IMR-90 (cell line): ENCODE results near the gene C5orf15. TPM values are rescaled to one million over a fixed set of nuclear protein-coding genes. Genes with fewer than 3 reads are reported as not detected.

Source experiments
- ATAC-seq: fragments of 200-7000 bp; cut with Tn5 transposase; 2 replicates; pipeline ENCODE4 v1.9.1; 2020; ENCODE audit warnings: low read depth, mild to moderate bottlenecking, moderate library complexity
- BruUV-seq: library from RNA; stranded (reverse); fragments of 400-500 nt; replicated peaks from 2 replicates; lab custom pipeline; 2021; lab: Mats Ljungman, UMichigan
- CTCF ChIA-PET: fragments of 300-600 bp; formaldehyde crosslinking; extraction: SDS; loops from one replicate; lab custom pipeline; 2021; ENCODE audit warnings: antibody characterized with exemption; lab: Yijun Ruan, JAX
- POLR2A ChIA-PET: fragments of 300-600 bp; sonication (Branson Sonifier 250); formaldehyde crosslinking; loops from one replicate; lab custom pipeline; 2022; ENCODE audit warnings: antibody characterized with exemption; ENCODE audit not compliant: unreplicated experiment; lab: Charles Lee
- DNase-seq: peaks from one replicate; pipeline ENCODE4 v3.0.0; 2013
- H2AFZ ChIP-seq: replicated peaks from 2 replicates; pipeline ENCODE3; 2013; ENCODE audit warnings: low read length, mild to moderate bottlenecking; ENCODE audit not compliant: poor library complexity
- H2AK5ac ChIP-seq: 2 replicates; pipeline ENCODE4 v1.6.1; 2013; ENCODE audit warnings: low read depth, low read length, inconsistent platforms
- H2AK9ac ChIP-seq: replicated peaks from 2 replicates; pipeline ENCODE3; 2013; ENCODE audit warnings: mild to moderate bottlenecking, low read depth, low read length, moderate library complexity; ENCODE audit not compliant: poor library complexity
- H2BK120ac ChIP-seq: 2 replicates; pipeline ENCODE4 v1.6.1; 2013; ENCODE audit warnings: low read depth, low read length, inconsistent platforms
- H2BK15ac ChIP-seq: 3 replicates; pipeline ENCODE4 v1.6.1; 2013; ENCODE audit warnings: low read depth, low read length, inconsistent platforms
- H2BK20ac ChIP-seq: 2 replicates; pipeline ENCODE4 v1.6.1; 2013; ENCODE audit warnings: low read depth, mild to moderate bottlenecking, inconsistent platforms, low read length, moderate library complexity
- H2BK5ac ChIP-seq: 2 replicates; pipeline ENCODE4 v1.6.1; 2013; ENCODE audit warnings: mild to moderate bottlenecking, low read depth, low read length, inconsistent platforms; ENCODE audit not compliant: poor library complexity, severe bottlenecking
- H3K14ac ChIP-seq: replicated peaks from 2 replicates; pipeline ENCODE4 v1.6.1; 2013; ENCODE audit warnings: low read depth, low read length, inconsistent platforms
- H3K18ac ChIP-seq: 2 replicates; pipeline ENCODE4 v1.6.1; 2013; ENCODE audit warnings: low read depth, low read length, control low read depth
- H3K23ac ChIP-seq: 2 replicates; pipeline ENCODE4 v1.6.1; 2013; ENCODE audit warnings: low read depth, low read length, inconsistent platforms
- H3K27ac ChIP-seq: 2 replicates; pipeline ENCODE4 v1.5.1; 2013; ENCODE audit warnings: mild to moderate bottlenecking, control low read depth, low read length; ENCODE audit not compliant: insufficient read depth
- H3K27me3 ChIP-seq: 2 replicates; pipeline ENCODE4 v1.6.1; 2013; ENCODE audit warnings: low read length; ENCODE audit not compliant: control insufficient read depth, insufficient read depth
- H3K36me3 ChIP-seq: 2 replicates; pipeline ENCODE4 v1.6.1; 2013; ENCODE audit warnings: low read length, mixed read lengths; ENCODE audit not compliant: control insufficient read depth, insufficient read depth
- H3K4ac ChIP-seq: 2 replicates; pipeline ENCODE4 v1.6.1; 2013; ENCODE audit warnings: low read depth, low read length, inconsistent platforms
- H3K4me1 ChIP-seq: 2 replicates; pipeline ENCODE4 v1.6.1; 2013; ENCODE audit warnings: low read length, mixed read lengths; ENCODE audit not compliant: control insufficient read depth, insufficient read depth
- H3K4me2 ChIP-seq: 2 replicates; pipeline ENCODE4 v1.6.1; 2013; ENCODE audit warnings: low read depth, mild to moderate bottlenecking, control low read depth, low read length, moderate library complexity
- H3K4me3 ChIP-seq: 2 replicates; pipeline ENCODE4 v1.5.1; 2013; ENCODE audit warnings: low read depth, mild to moderate bottlenecking, control low read depth, low read length, moderate library complexity; ENCODE audit not compliant: insufficient read depth
- H3K56ac ChIP-seq: 2 replicates; pipeline ENCODE4 v1.6.1; 2013; ENCODE audit warnings: low read length, inconsistent platforms; ENCODE audit not compliant: insufficient read depth; ENCODE audit errors: extremely low read depth
- H3K79me1 ChIP-seq, 2 experiments: 2 replicates each; pipeline ENCODE4 v1.6.1; 2013; ENCODE audit warnings: low read length in 2 of 2, inconsistent platforms in 1 of 2, low read depth in 1 of 2
- H3K9ac ChIP-seq: 2 replicates; pipeline ENCODE4 v1.6.1; 2013; ENCODE audit warnings: low read depth, low read length, control low read depth
- H3K9me1 ChIP-seq: 2 replicates; pipeline ENCODE4 v1.6.1; 2013; ENCODE audit warnings: low read length, inconsistent platforms; ENCODE audit not compliant: insufficient read depth
- H3K9me3 ChIP-seq: 2 replicates; pipeline ENCODE4 v1.6.1; 2013; ENCODE audit warnings: low read length; ENCODE audit not compliant: control insufficient read depth, insufficient read depth
- H4K20me1 ChIP-seq: 2 replicates; pipeline ENCODE4 v1.6.1; 2013; ENCODE audit warnings: low read length, inconsistent platforms; ENCODE audit not compliant: insufficient read depth
- H4K5ac ChIP-seq: 2 replicates; pipeline ENCODE4 v1.6.1; 2013; ENCODE audit warnings: mild to moderate bottlenecking, low read depth, low read length, control low read depth
- H4K8ac ChIP-seq, 2 experiments: 2 replicates each; pipeline ENCODE4 v1.6.1; 2013; ENCODE audit warnings: low read depth in 2 of 2, low read length in 2 of 2, control low read depth in 1 of 2, inconsistent platforms in 1 of 2
- H4K91ac ChIP-seq: 2 replicates; pipeline ENCODE4 v1.6.1; 2013; ENCODE audit warnings: low read depth, low read length, inconsistent platforms; ENCODE audit not compliant: insufficient read depth
- BHLHE40 ChIP-seq: fragments of 150-350 bp; IDR thresholded peaks from 2 replicates; pipeline ENCODE4 v1.6.1; 2016; ENCODE audit warnings: mild to moderate bottlenecking, low read depth, low read length
- CEBPB ChIP-seq: IDR thresholded peaks from 2 replicates; pipeline ENCODE4 v1.6.1; 2012; ENCODE audit warnings: low read depth, low read length, improper control_type of control experiment
- CHD1 ChIP-seq: IDR thresholded peaks from 2 replicates; pipeline ENCODE4 v1.6.1; 2012; ENCODE audit warnings: low read depth, low read length, improper control_type of control experiment
- FOS ChIP-seq: fragments of 150-350 bp; IDR thresholded peaks from 2 replicates; pipeline ENCODE4 v1.6.1; 2016; ENCODE audit warnings: low read depth, low read length
- MAFK ChIP-seq: IDR thresholded peaks from 2 replicates; pipeline ENCODE4 v1.6.1; 2012; ENCODE audit warnings: low read depth, low read length, improper control_type of control experiment
- MXI1 ChIP-seq: IDR thresholded peaks from 2 replicates; pipeline ENCODE4 v1.6.1; 2012; ENCODE audit warnings: low read depth, mild to moderate bottlenecking, low read length, moderate library complexity, borderline replicate concordance
- POLR2A ChIP-seq: IDR thresholded peaks from 2 replicates; pipeline ENCODE4 v1.6.1; 2012; ENCODE audit warnings: mild to moderate bottlenecking, low read depth, low read length
- RAD21 ChIP-seq: IDR thresholded peaks from 2 replicates; pipeline ENCODE4 v1.6.1; 2012; ENCODE audit warnings: low read length, improper control_type of control experiment
- RCOR1 ChIP-seq: IDR thresholded peaks from 2 replicates; pipeline ENCODE4 v1.6.1; 2012; ENCODE audit warnings: mild to moderate bottlenecking, low read length, improper control_type of control experiment; ENCODE audit not compliant: insufficient replicate concordance
- RFX5 ChIP-seq: IDR thresholded peaks from 2 replicates; pipeline ENCODE4 v1.8.0; 2012; ENCODE audit warnings: low read depth, mild to moderate bottlenecking, low read length, moderate library complexity
- WGBS, 2 experiments: methylation state at CpG; one replicate each; pipeline versions ENCODE4 v1.1.5 to v1.1.7; 2013; ENCODE audit warnings: missing lambda C conversion rate in 2 of 2; ENCODE audit not compliant: insufficient read length in 1 of 2; ENCODE audit errors: extremely low coverage in 2 of 2; 5-methylcytosine and 5-hydroxymethylcytosine counted together
- dilution Hi-C: fragments of 300-500 bp; cut with HindIII; formaldehyde crosslinking; loops from one replicate; pipeline ENCODE4 v1.14.3; 2018; ENCODE audit warnings: low sequenced_read_pairs; ENCODE audit not compliant: unreplicated experiment
- in situ Hi-C: fragments of 300-500 bp; cut with MboI; formaldehyde crosslinking; loops from 3 replicates; pipeline ENCODE4 v1.14.3; 2019; ENCODE audit warnings: low sequenced_read_pairs, inconsistent platforms, mixed read lengths
- intact Hi-C: fragments of 100-400 bp; cut with micrococcal nuclease; formaldehyde crosslinking; loops from 2 replicates; pipeline ENCODE4 v1.10.0; 2022
- polyA plus RNA-seq, 3 experiments: library from polyadenylated mRNA; depleted of rRNA; stranded (reverse); fragments of >200 nt; gene quantifications; 2 replicates each; pipeline ENCODE4 v1.2.3, GENCODE V29; 2012; ENCODE audit warnings: low replicate concordance in 1 of 3
- total RNA-seq: library from RNA; depleted of rRNA; stranded (reverse); fragments of >200 nt; gene quantifications from 2 replicates; pipeline ENCODE4 v1.2.3, GENCODE V29; 2012
- TF ChIP-seq, protein P1 (sequence below): fragments of 150-350 bp; IDR thresholded peaks from 2 replicates; pipeline ENCODE4 v1.6.1; 2016; ENCODE audit warnings: low read depth, mild to moderate bottlenecking, low read length, moderate library complexity, borderline replicate concordance
- TF ChIP-seq, protein P2 (sequence below): conservative IDR thresholded peaks from 2 replicates; pipeline ENCODE4 v1.5.1; 2012; ENCODE audit warnings: mild to moderate bottlenecking, low read depth, low read length, improper control_type of control experiment

Gene C5orf15
- total and polyA plus RNA-seq, 2 of the 4 experiments (the other 2 are of a cell fraction) = 35.1 to 73.5 TPM

DNA sequence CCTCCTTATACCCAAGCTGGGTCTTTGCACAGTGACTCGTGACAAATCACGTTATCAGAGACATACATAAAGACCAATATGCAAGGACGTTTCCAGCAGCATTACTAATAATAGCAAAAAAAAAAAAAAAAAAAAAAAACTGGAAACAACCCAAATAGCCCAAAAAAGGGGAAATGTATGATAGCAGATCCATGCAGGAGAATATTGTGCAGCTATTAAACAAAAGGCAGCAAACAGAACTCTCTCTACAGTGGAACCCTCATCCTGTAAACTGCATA, 37.7 kb downstream of the C5orf15 start:
- H2BK20ac ChIP-seq = no peak overlapping the region
- no peak overlapping the region for H3K9ac ChIP-seq
- H3K9me1 ChIP-seq = peaks cover 4% of the 10 kb centered on the region
- DNase-seq (no peak), ATAC-seq (no peak)
- peak overlapping the region; percentile 74 for H2AFZ ChIP-seq
- no peak overlapping the region for H4K5ac ChIP-seq
- no peak overlapping the region for H4K91ac ChIP-seq
- H3K27me3 ChIP-seq = peaks cover 45% of the 10 kb centered on the region
- no peak overlapping the region for H3K18ac ChIP-seq
- BruUV-seq = no TSS peak
- H4K20me1 ChIP-seq = no peaks in the 10 kb centered on the region
- no CpG with 5 or more reads among the region's 3 CpGs for WGBS, 2 experiments
- H3K27ac ChIP-seq = no peak overlapping the region
- H3K79me1 ChIP-seq = no peaks in the 10 kb centered on the region
- H2AK9ac ChIP-seq = no peak overlapping the region
- H3K4me2 ChIP-seq = no peak overlapping the region
- no peak overlapping the region for H2BK15ac ChIP-seq
- intact Hi-C loops (no loop called here), dilution Hi-C loops (no loop called here), in situ Hi-C loops (no loop called here)
- ChIA-PET POLR2A (no interaction called here), CTCF (interaction anchor here (1.2 kb wide), 1 partner anchor 507 kb away, joined by 3 read pairs; no protein-coding TSS in a partner anchor)
- no peaks in the 10 kb centered on the region for H3K9me3 ChIP-seq
- H3K56ac ChIP-seq = no peak overlapping the region
- no peak for TF ChIP-seq RFX5
- TF ChIP-seq, protein P1, sequence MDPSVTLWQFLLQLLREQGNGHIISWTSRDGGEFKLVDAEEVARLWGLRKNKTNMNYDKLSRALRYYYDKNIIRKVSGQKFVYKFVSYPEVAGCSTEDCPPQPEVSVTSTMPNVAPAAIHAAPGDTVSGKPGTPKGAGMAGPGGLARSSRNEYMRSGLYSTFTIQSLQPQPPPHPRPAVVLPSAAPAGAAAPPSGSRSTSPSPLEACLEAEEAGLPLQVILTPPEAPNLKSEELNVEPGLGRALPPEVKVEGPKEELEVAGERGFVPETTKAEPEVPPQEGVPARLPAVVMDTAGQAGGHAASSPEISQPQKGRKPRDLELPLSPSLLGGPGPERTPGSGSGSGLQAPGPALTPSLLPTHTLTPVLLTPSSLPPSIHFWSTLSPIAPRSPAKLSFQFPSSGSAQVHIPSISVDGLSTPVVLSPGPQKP = no peak
- no peak for TF ChIP-seq RAD21
- no peak for TF ChIP-seq CHD1
- TF ChIP-seq MXI1 = no peak
- no peak for TF ChIP-seq MAFK
- no peak for TF ChIP-seq BHLHE40
- no peak for TF ChIP-seq POLR2A
- no peak for TF ChIP-seq RCOR1
- no peak for TF ChIP-seq FOS
- no peak for TF ChIP-seq CEBPB
- TF ChIP-seq, protein P2, sequence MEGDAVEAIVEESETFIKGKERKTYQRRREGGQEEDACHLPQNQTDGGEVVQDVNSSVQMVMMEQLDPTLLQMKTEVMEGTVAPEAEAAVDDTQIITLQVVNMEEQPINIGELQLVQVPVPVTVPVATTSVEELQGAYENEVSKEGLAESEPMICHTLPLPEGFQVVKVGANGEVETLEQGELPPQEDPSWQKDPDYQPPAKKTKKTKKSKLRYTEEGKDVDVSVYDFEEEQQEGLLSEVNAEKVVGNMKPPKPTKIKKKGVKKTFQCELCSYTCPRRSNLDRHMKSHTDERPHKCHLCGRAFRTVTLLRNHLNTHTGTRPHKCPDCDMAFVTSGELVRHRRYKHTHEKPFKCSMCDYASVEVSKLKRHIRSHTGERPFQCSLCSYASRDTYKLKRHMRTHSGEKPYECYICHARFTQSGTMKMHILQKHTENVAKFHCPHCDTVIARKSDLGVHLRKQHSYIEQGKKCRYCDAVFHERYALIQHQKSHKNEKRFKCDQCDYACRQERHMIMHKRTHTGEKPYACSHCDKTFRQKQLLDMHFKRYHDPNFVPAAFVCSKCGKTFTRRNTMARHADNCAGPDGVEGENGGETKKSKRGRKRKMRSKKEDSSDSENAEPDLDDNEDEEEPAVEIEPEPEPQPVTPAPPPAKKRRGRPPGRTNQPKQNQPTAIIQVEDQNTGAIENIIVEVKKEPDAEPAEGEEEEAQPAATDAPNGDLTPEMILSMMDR = no peak
- no peaks in the 10 kb centered on the region for H3K36me3 ChIP-seq
- no peak overlapping the region for H3K4ac ChIP-seq
- H3K4me3 ChIP-seq = no peak overlapping the region
- H4K8ac ChIP-seq = no peak overlapping the region
- no peak overlapping the region for H3K23ac ChIP-seq
- no peak overlapping the region for H2AK5ac ChIP-seq
- no peak overlapping the region for H2BK5ac ChIP-seq
- H2BK120ac ChIP-seq = no peak overlapping the region
- peaks cover 6% of the 10 kb centered on the region; the same call in 1 of the 2 replicates for H3K4me1 ChIP-seq
- no peak overlapping the region for H3K14ac ChIP-seq
